Lung (tissue), 12 donors: ENCODE results near the gene CCDC181. TPM values are rescaled to one million over a fixed set of nuclear protein-coding genes. Genes with fewer than 3 reads are reported as not detected.

Experiments
- ATAC-seq: fragments of 200-7000 bp; cut with Tn5 transposase; one replicate; pipeline ENCODE4 v1.9.1; 2020; ENCODE audit warnings: moderate number of reproducible peaks; ENCODE audit not compliant: insufficient read depth, low FRiP score
- DNase-seq, 3 donors: peaks; one replicate each; pipeline ENCODE4 v3.0.0-alpha.2; 2013 to 2017
- H3K27ac ChIP-seq, 2 donors: one replicate each; pipeline ENCODE4 v1.5.1; 2013; ENCODE audit warnings: mild to moderate bottlenecking in 2 of 2, moderate library complexity in 2 of 2, control low read depth in 1 of 2, inconsistent platforms in 1 of 2, low read depth in 1 of 2, low read length in 1 of 2
- H3K27me3 ChIP-seq, 3 donors: one replicate each; pipeline ENCODE4 v1.5.1; 2013; ENCODE audit warnings: low read length in 2 of 3; ENCODE audit not compliant: control insufficient read depth in 3 of 3, insufficient read depth in 3 of 3
- H3K36me3 ChIP-seq, 4 donors: one replicate each; pipeline ENCODE4 v1.5.1; 2013; ENCODE audit warnings: low read length in 4 of 4, mild to moderate bottlenecking in 1 of 4, moderate library complexity in 1 of 4; ENCODE audit not compliant: control insufficient read depth in 4 of 4, insufficient read depth in 4 of 4
- H3K4me1 ChIP-seq, 5 donors: one replicate each; pipeline ENCODE4 v1.5.1; 2013; ENCODE audit warnings: low read length in 5 of 5, mild to moderate bottlenecking in 2 of 5, moderate library complexity in 1 of 5; ENCODE audit not compliant: control insufficient read depth in 5 of 5, insufficient read depth in 5 of 5
- H3K4me3 ChIP-seq: one replicate; pipeline ENCODE4 v1.5.1; 2013; ENCODE audit warnings: mild to moderate bottlenecking, control low read depth, moderate library complexity
- H3K9ac ChIP-seq, 2 donors: one replicate each; pipeline ENCODE4 v1.5.1; 2013; ENCODE audit warnings: low read length in 2 of 2, control low read depth in 1 of 2; ENCODE audit not compliant: insufficient read depth in 1 of 2
- H3K9me3 ChIP-seq, 4 donors: one replicate each; pipeline ENCODE4 v1.5.1; 2013; ENCODE audit warnings: low read length in 3 of 4, mild to moderate bottlenecking in 1 of 4, moderate library complexity in 1 of 4; ENCODE audit not compliant: control insufficient read depth in 4 of 4, insufficient read depth in 3 of 4
- WGBS, 2 donors: extraction: QIAGEN DNeasy Blood & Tissue Kit; methylation state at CpG; one replicate each; pipeline ENCODE4 v1.1.7; 2013; 5-methylcytosine and 5-hydroxymethylcytosine counted together
- polyA plus RNA-seq, 2 donors: library from polyadenylated mRNA; stranded (reverse); fragments of 200-250 nt; gene quantifications; one replicate each; pipeline ENCODE4 v1.2.1, GENCODE V29; 2013
- total RNA-seq, 2 donors: library from RNA; depleted of rRNA in 1 of 2; stranded (reverse); fragments of >200 nt in 1 of 2; gene quantifications; one replicate each; pipeline ENCODE4 v1.2.1, GENCODE V29; 2014 to 2021
- TF ChIP-seq, protein P1 (sequence below): IDR thresholded peaks from 2 replicates; pipeline ENCODE4 v1.5.1; 2012; ENCODE audit warnings: mild to moderate bottlenecking; ENCODE audit errors: control extremely low read depth, extremely low read depth
- donor health status: control.
- donor health status: control.
- donor health status: Bipolar disorder and iron deficiency.
- donor health status: healthy.
- donor health status: DM: yes; HTN: yes; CAD: no.

The CCDC181 gene
- total and polyA plus RNA-seq, 4 donors = 2.9 to 5.7 (median 4.6) TPM

DNA sequence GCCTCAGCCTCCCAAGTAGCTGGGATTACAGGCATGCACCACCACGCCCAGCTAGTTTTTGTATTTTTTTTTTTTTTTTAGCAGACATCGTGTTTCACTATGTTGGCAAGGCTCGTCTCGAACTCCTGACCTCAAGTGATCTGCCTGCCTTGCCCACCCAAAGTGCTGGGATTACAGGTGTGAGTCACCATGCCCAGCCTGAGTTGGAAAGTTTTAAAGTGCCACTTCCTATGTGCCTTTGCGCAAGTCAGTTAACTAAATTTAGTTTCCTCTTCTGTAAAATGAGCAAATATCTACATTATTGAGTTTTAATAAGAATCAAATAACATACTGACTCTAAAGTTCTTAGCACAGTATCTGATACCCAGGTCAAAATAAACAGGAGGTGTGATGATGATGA is 46.1 kb upstream of the CCDC181 start:
- TF ChIP-seq, protein P1, sequence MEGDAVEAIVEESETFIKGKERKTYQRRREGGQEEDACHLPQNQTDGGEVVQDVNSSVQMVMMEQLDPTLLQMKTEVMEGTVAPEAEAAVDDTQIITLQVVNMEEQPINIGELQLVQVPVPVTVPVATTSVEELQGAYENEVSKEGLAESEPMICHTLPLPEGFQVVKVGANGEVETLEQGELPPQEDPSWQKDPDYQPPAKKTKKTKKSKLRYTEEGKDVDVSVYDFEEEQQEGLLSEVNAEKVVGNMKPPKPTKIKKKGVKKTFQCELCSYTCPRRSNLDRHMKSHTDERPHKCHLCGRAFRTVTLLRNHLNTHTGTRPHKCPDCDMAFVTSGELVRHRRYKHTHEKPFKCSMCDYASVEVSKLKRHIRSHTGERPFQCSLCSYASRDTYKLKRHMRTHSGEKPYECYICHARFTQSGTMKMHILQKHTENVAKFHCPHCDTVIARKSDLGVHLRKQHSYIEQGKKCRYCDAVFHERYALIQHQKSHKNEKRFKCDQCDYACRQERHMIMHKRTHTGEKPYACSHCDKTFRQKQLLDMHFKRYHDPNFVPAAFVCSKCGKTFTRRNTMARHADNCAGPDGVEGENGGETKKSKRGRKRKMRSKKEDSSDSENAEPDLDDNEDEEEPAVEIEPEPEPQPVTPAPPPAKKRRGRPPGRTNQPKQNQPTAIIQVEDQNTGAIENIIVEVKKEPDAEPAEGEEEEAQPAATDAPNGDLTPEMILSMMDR = no peak
- no peaks in the 10 kb centered on the region for H3K27me3 ChIP-seq
- H3K4me3 ChIP-seq = no peak overlapping the region
- no peak overlapping the region for H3K27ac ChIP-seq
- ATAC-seq (no peak), DNase-seq (no peak)
- no peaks in the 10 kb centered on the region for H3K9me3 ChIP-seq
- H3K4me1 ChIP-seq = peaks cover 0 to 21% (median 0%) of the 10 kb centered on the region in 5 donors
- H3K9ac ChIP-seq = no peak overlapping the region
- H3K36me3 ChIP-seq = peaks cover 0 to 27% (median 4%) of the 10 kb centered on the region in 4 donors
- 59 to 67% methylated on average over 5 of the region's 5 CpGs for WGBS, 2 donors

DNA sequence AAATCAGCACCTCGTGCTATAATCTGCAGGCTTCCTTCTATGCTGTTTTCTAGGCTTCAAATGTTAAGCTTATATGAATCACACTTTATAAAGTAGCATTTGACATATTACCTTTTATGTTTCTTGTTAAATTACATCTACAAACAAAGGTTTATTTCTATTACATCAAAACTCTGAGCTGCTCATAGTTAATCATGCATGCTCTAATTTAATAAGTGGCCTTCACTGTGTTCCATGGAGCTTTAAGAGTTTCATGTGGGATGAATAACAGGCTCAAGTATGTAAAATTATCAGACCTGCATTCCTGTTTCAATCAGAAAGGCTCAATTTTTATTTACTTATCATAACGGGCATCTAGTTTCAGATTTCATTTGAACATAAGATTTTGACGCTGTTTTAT is 45.5 kb upstream of the CCDC181 start:
- H3K36me3 ChIP-seq = peaks cover 0 to 29% (median 6%) of the 10 kb centered on the region in 4 donors
- no peaks in the 10 kb centered on the region for H3K27me3 ChIP-seq
- 75 to 87% methylated on average over 3 of the region's 3 CpGs for WGBS, 2 donors
- ATAC-seq (no peak), DNase-seq (no peak)
- H3K4me3 ChIP-seq = no peak overlapping the region
- H3K27ac ChIP-seq = no peak overlapping the region
- H3K4me1 ChIP-seq = peaks cover 0 to 18% (median 0%) of the 10 kb centered on the region in 5 donors
- no peaks in the 10 kb centered on the region for H3K9me3 ChIP-seq
- TF ChIP-seq, protein P1 = no peak
- no peak overlapping the region for H3K9ac ChIP-seq

DNA sequence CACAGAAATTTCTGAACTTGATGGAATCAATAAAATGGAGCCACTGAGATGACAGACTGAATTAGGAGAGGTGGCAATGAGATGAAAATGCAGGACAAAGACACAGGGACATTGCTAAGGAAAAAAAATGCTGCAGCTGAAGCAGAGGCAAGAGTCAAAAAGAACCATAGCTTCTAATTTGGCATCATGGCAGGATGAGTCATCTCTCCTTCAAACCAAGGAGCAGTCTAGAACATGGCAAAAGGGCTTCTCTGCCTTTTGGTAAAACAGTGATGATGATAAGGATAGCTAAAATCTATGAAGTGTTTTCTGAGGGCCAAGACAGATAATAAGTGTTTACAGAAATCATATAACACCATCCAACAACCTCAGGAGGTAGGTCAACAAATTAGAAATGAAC is 41.7 kb upstream of the CCDC181 start:
- Histone ChIP-seq H3K4me1 (peaks cover 0 to 6% (median 0%) of the 10 kb centered on the region in 5 donors), H3K36me3 (peaks cover 0 to 28% (median 7%) of the 10 kb centered on the region in 4 donors), H3K4me3 (no peak overlapping the region), H3K27ac (no peak overlapping the region), H3K9me3 (no peaks in the 10 kb centered on the region), H3K9ac (no peak overlapping the region), H3K27me3 (no peaks in the 10 kb centered on the region)
- ATAC-seq = no peak
- TF ChIP-seq, protein P1 = no peak
- no peak for DNase-seq
